Middle frontal gyrus (tissue), 1 donor: ENCODE measurements around the gene GDPD4.

Source experiments
- DNase-seq: peaks from one replicate; pipeline ENCODE4 v3.0.0-alpha.2; 2015; ENCODE audit warnings: low spot score; ENCODE audit errors: extremely low spot score

The GDPD4 gene

DNA sequence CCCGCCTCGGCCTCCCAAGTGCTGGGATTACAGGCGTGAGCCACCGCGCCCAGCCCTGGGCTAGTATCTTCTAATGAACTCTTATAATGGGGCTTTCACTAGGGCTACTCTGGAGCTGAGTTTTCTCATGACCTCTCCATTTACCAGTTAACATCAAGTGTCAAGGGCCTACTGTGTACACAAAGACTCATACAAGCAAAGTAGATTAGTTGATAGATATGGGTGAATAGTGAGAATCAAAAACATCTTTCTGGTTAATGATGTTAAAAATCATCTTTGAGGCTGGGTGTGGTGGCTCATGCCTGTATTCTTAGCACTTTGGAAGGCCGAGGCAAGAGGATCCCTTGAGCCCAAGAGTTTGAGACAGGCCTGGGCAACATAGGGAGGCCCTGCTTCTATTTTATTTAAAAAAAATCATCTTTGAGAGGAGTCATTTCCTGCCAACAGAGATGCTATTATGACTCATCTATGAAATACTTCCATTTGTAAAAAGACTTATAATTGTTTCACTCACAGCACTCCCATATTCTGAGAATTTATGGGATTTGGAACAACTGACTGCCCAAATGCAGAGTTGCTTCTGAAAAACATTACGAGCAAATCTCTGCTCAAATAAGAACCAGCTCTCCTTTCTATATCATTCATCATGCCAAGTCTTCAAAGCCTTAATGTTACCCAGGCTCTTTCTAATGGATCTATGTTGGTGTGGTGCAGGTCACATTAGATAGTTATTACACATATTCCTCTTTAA is 57.0 kb downstream of the GDPD4 start:
- peak; percentile 10 for DNase-seq

DNA sequence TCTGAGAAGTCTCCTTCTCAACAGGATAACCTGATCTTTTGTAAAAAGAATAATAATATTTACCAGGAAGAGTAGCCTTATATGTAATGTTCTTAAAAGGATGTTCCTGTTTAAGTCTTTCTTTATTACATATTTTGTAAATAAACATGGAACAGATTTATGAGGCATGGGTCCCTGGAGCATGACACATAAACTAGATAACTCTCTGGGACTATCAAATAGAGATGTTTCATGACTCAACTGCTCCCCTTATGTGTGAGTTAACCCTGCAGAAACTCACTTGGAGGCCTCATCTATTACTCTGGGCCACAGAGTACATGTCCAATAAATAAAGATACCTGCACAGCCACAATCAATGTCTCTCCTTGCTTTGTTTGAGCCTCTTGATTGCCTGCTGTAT is 64.6 kb downstream of the GDPD4 start:
- no peak for DNase-seq

DNA sequence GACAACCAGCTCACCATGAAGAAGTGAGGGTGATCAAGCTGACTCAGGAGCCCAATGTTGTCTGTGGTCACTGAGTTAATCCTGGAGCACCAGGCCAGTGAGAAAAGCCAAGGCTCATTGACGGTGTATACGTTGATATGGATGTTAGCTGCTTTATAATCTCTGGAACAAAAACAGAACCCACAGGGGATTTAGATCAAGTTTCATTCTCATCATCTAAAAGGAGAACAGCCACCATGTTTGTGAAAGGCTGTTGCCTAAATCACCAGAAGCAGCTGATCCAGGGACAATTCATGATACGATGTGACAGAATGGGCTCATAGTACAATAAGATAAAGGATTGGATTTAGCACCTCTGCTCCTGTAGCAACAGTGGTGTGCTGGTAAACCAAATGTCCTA is 68.5 kb downstream of the GDPD4 start:
- no peak for DNase-seq

DNA sequence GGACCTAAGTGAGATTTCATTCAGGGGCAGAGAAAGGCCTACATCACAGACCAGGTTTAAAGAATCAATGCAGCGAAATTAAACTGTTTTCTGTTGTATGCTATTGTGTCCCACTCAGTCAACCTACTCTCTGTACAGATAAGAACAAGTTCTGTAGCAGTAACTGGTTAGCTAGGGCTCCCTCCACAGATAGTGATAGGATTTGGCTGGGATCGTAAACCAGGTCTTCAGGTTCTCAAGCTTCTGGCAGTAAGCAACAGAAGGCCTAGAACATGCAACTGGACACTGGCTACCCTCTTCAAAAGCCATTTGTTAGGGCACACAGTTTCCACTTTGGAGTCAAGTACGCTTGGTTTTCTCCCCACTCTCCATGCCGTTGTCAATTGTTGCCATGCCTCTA is 69.2 kb downstream of the GDPD4 start:
- no peak for DNase-seq

DNA sequence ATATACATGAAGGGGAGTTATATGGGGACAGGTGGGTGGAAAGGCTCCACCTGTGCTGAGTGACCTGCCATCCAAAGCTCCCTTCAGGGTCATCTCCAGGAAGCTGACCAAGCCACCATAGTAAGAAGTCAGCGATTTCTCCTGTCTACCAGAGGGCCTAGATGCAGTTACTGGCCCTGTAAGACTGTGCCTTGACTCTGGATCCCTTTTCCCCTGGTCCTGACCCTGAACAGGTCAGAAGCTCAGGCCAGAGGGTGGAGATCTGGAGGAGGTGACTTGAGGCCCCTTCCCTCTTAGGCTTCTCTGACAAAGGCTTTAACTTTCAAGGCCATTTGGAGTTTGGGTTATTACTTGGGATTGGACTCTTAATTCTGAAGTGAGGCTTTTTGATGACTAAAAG is 69.7 kb downstream of the GDPD4 start:
- no peak for DNase-seq

DNA sequence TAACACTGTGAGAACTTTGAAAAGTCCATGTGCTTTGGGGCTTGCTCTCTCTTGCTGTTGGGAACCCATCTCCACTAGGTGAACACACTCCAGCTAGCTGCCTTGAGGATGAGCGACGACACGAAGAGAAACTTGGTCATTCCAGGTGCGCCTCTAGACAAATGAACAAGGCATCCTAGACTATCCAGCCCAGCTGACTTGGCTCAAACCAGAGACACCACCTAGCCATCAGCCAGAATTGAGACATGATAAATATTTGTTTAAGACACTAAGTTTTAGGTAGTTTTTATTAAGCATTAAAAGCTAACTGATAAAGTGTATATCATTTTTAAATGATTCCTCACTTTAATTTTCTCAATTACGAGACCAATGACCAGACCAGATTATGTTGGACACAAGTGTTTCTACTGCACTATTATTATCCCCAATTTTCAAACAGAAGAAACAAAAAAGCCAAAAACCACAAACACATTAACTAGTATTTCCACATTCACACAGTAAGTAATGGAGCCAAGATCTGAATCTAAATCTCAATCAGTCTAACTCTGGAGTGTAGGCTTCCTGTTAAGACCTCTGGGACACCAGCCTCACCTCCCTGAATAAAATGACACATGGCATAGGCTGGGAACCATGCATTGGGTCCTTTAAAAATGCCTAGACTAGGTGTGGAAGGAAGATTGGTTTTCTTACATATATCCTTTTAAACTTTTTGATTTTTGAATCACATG is 70.4 kb downstream of the GDPD4 start:
- DNase-seq: no peak

DNA sequence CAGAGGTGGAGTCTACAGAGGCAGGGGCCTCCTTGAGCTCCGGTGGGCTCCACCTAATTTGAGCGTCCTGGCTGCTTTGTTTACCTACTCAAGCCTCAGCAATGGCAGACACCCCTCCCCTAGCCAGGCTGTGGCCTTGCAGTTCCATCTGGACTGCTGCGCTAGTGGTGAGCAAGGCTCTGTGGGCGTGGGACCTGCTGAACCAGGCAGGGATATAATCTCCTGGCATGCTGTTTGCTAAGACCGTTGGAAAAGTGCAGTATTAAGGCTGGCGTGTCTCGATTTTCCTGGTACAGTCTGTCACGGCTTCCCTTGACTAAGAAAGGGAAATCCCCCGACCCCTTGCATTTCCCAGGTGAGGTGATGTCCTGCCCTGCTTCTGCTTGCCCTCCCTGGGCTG is 77.7 kb downstream of the GDPD4 start:
- no peak for DNase-seq

DNA sequence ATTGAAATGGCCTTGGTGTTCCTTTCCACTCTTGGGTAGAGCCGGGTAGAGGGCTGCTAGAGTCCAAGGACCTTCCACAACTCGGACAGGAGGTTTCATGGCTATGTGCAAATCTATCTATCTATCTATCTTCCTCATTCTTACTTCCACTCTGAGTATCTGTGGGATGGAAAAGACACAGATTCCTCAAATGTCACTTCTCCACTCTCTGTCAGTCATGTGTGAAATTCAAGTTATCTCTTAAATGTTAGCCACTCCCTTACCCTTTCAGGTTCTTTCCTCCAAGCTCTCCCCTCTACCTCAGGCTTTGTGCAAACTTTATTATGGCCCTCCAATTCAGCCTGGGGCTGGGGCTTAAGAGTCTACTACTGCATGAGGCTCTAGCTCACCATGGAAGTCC is 84.3 kb downstream of the GDPD4 start:
- no peak for DNase-seq

DNA sequence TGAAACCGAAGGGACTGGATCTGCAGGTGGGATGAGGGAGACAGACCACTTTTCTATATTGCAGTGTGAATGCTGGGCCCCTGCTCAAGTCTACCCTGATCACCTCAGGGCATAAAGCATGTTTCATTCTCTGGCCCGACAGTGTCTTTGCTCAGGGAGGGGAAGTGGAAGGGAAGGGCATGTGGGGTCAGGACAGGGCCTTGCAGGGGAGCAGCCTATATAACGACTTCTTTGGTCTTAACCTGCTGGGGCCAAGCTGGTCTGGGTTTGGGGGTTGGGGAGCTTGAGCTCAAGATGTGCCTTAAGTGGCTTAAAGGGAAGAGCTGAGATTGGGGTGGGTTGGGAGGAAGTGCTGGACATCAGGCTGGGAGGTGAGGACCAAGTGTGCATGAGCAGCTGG is 86.4 kb downstream of the GDPD4 start:
- no peak for DNase-seq

DNA sequence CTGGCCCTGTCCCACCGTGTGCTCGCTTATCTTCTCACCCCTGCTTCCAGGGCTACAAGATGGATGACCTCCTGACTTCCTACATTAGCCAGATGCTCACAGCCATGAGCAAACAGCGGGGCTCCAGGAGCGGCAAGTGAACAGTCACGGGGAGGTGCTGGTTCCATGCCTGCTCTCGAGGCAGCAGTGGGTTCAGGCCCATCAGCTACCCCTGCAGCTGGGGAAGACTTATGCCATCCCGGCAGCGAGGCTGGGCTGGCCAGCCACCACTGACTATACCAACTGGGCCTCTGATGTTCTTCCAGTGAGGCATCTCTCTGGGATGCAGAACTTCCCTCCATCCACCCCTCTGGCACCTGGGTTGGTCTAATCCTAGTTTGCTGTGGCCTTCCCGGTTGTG is 86.9 kb downstream of the GDPD4 start:
- no peak for DNase-seq

DNA sequence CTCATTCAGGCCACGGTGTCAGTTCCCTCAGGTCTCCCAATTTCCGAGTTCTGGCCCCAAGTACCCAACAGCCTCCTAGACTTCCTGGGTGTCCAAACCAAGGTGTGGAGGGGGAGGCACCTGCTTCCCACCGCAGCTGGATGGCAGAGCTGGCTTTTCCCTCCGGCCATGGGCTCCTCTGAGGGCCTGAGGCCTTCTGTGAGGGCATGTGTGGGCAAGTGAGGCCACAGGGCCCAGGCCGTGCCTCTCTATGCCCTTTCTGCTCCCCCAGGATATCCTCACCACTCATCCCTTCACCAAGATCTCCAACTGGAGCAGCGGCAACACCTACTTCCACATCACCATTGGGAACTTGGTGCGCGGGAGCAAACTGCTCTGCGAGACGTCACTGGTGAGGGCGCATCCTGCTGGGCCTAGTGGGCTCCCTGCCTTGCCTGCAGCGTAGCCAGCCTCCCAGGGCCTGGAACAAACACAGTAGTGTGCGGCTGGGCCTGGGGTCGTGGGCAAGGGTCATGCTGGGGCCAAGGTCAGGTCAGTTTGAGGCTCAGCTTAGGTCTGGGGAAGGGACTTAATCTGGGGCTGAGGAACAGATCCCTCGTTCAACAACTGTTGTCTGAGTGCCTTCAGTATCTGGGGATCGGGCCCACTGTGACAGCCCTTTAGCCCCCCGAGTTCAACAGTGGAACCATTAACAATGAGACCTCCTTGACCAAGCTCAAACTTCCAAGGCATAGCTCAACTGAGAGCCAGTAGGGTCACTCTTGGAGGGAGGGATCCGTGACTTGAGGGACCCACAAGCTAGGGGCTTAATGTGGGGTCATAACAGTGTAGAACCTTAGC is 87.7 kb downstream of the GDPD4 start:
- DNase-seq: no peak

DNA sequence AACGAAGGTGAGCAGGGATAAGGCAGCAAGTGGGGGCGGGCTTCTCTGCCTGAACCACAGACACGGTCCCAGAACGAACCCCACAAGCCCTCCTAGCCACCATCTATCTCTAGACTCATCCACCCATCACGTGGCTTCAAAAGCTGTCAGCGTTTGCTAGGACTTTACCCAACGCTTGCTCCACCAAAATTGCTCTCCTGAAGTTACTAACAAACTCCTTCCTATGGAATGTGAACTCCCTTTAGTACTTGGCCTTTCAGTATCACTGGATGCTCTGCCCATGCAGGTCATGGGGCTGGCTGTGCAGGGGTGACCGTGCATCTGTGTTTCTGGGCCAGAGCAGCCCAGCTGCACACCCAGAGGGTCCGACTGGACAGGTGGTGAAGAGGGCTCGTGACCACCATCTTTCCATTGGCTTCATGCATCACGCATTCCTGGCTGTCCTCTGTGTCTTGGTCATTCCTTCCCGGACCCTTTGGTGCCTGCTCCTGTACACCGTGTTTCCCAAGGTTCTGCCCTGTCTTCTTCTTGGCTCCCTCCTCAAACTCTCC is 88.4 kb downstream of the GDPD4 start:
- no peak for DNase-seq

DNA sequence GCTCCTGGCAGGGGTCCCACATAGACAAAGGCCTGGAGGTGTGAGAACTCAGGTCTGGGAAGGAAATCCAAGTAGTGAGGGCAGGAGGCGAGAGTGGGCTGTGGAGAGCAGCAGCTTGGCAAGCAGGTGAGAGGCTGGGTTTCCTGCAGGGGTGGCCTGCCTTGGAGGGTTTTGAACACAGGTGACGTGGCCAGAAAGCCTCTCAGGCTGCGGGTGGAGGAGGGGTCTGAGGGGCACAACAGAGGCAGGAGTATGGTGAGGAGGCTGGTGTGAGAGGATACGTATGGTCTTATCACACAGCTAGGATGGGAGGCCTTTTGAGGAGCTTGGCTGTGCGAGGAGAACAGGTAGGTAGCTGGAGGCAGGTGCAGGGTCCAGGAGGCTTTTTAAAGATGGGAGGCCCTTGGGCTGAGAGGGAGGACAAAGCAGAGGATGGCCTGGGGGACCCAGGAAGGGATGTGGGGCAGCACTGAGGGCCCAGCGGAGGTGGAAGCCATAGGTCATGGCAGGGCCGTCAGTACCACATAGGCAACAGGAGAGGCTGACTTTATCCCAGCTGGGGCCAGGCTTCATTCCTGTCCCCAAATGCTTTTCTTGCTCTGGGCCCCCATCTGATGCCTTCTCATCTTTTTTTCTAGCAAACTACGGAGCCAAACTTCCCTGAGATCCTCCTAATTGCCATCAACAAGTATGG is 89.0 kb downstream of the GDPD4 start:
- no peak for DNase-seq

DNA sequence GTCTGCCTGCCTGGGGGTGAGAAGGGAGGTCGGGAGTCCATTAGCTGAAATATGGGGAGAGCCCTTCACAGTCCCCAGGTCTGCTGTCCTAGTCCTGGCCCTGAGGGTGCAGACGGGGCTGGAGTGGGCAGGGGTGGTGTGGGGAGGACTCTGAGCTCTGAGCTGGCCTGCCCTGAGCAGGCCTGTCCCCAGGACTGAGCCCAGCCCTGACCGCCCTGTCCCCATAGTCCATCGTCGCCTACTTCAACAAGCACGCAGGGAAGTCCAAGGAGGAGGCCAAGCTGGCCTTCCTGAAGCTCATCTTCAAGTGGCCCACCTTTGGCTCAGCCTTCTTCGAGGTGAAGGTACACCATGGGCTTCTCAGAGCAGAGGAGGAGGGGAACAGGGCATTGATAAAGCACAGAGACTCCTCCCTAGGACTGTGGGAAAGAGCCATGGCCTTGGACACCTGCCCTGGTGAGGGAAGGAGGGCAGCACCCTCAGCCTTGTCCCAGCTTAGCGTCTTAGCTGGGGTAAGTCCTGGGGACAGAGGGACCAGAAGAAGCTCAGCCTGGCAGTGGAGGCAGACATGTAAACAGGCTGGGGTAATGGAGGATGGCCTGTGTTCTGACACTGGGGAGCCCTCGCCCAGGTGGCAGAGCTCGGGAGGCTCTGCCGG is 89.8 kb downstream of the GDPD4 start:
- DNase-seq: no peak

DNA sequence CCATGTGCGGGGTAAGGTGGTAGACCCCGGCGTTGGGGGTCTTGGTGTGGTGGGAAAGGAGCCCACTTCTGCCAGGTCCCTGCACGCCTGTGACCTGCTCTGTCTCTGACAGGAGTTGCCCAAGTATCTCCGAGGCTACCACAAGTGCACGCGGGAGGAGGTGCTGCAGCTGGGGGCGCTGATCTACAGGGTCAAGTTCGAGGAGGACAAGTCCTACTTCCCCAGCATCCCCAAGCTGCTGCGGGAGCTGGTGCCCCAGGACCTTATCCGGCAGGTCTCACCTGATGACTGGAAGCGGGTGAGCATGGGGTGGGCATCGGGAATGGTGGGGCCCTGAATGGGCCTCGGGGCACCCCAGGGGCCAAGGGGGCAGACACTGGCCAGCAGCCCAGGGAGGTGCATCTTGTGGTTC is 90.4 kb downstream of the GDPD4 start:
- DNase-seq: no peak

DNA sequence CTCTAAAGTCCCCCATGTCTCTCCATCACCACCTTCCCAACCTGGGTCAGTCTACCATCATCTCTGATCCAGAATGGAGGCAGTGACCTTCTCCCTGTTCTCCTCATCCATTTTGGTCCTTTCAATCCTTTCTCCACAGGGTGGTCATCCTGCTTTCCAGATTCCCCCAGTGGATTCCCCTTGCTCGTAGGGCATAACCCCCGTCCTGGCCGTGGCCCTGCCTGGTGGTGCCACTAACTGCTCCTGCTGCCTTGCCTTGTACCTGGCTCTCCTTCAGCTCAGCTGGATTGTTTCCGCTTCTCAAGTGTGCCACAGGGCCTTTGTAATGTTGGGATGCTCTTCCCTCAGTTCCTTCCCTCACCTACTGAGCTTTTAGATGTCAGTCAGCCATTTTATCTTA is 91.8 kb downstream of the GDPD4 start:
- DNase-seq: no peak

DNA sequence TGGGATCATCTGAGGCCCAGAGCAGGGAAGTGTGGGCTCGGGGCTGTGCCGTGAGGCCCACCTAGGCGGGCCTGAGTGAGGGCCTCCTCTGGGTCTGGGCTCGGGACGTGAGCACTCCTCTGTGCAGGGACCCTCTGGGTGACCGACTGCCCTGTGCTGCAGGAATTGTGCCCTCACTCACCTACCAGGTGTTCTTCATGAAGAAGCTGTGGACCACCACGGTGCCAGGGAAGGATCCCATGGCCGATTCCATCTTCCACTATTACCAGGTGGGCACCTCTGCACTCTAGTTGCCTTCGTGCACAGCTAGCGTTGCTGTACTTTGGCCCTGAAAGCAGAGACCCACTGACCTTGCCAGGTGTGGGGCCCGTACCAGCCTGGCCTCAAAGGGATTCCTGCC is 93.0 kb downstream of the GDPD4 start:
- DNase-seq: no peak

DNA sequence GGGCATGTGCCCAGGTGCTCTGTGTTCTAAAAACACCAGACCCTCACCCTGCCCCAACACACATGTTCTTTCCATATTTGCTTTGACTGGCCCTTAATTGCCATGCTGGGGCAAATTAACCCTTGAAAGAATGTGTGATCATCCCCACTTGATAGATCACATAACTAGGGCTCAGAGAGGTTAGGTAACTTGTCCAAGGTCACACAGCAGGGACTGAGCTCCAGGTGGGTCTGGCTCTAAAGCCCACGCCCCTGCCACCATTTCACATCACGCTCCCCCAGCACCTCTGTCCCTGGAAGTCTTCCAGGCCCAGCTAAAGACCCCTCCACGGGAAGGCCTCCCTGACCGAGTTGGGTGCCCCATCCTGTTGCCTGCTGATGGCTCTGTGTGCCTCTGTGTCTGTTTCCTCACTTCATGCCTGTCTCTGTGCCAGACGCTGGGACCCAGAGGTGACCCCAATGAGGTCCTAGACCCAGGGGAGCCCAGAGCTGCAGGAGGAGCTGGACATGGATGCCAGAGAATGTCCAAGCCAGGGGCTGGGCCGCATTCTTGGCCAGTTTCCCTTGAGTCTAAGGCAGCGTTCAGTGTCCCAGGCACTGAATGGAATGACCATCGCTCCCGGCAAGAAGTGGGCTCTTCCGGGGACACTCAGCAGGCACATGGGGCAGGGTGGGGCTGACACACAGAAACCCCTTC is 93.7 kb downstream of the GDPD4 start:
- DNase-seq: no peak

DNA sequence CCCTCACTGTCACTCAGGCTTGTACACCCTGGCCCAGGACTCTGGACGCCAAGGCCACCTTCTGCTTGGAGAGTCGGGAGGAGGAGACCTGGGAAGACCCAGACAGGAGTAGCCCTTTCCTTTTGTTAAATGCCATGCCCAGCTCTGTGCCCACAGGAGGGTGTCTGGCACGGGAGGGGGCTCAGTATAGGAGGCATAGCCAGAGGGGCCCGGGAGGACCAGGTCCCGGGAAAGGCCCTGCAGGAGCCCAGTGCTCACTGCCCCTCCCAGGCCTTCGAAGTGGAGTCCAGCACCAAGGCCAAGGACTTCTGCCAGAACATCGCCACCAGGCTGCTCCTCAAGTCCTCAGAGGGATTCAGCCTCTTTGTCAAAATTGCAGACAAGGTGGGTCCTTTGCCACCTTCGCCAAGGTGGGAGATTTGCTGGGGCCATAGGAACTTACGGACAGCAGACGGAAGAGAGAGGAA is 94.4 kb downstream of the GDPD4 start:
- no peak for DNase-seq
